ENCODE measurements around the gene ZC3H12C. TPM values are rescaled to one million over a fixed set of nuclear protein-coding genes. Genes with fewer than 3 reads are reported as not detected.

The ZC3H12C gene
- total RNA-seq, 1 experiment from 2014 or later, result not detected

DNA sequence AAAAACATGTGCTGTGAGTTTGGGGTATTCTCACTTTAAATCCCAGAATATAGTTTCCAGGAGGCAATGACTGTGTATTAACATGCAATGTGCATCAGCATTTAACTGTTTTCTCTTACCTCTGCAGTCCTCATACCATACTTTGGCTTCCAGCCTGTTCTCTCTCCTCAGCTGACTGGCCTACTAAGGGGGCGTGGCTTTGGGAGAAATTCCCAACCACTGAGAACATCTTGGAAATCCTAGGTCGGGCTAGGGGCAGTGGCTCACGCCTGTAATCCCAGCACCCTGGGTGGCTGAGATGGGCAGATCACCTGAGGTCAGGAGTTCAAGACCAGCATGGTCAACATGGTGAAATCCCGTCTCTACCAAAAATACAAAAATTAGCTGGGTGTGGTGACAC lies 13.5 kb upstream of the ZC3H12C start:
- Histone ChIP-seq H2AFZ (ENCODE audit: low read length) (no peak overlapping the region), H3K4me1 (ENCODE audit: low read length) (no peaks in the 10 kb centered on the region), H3K4me2 (ENCODE audit: low read depth, low read length, poor library complexity, severe bottlenecking) (no peak overlapping the region), H3K9me2 (replicated peaks; ENCODE audit: insufficient read depth, low read length) (no peaks in the 10 kb centered on the region), H3K27me3 (ENCODE audit: low read length) (0 out of 2 replicates have a peak, but pooled peaks cover 10% of the 10 kb centered on the region), H3K79me2 (ENCODE audit: low read length) (no peaks in the 10 kb centered on the region), H3K9ac (ENCODE audit: low read length) (no peak overlapping the region), H4K20me1 (ENCODE audit: insufficient read depth, low read depth, low read length) (no peaks in the 10 kb centered on the region), H3K27ac (ENCODE audit: low read length) (no peak overlapping the region), H3K4me3 (ENCODE audit: low read length) (no peak overlapping the region), H3K9me3 (ENCODE audit: low read length) (0 out of 2 replicates have a peak, but pooled peaks cover 4% of the 10 kb centered on the region), H3K36me3 (ENCODE audit: insufficient read depth, low read length) (no peaks in the 10 kb centered on the region)
- no peak for DNase-seq

DNA sequence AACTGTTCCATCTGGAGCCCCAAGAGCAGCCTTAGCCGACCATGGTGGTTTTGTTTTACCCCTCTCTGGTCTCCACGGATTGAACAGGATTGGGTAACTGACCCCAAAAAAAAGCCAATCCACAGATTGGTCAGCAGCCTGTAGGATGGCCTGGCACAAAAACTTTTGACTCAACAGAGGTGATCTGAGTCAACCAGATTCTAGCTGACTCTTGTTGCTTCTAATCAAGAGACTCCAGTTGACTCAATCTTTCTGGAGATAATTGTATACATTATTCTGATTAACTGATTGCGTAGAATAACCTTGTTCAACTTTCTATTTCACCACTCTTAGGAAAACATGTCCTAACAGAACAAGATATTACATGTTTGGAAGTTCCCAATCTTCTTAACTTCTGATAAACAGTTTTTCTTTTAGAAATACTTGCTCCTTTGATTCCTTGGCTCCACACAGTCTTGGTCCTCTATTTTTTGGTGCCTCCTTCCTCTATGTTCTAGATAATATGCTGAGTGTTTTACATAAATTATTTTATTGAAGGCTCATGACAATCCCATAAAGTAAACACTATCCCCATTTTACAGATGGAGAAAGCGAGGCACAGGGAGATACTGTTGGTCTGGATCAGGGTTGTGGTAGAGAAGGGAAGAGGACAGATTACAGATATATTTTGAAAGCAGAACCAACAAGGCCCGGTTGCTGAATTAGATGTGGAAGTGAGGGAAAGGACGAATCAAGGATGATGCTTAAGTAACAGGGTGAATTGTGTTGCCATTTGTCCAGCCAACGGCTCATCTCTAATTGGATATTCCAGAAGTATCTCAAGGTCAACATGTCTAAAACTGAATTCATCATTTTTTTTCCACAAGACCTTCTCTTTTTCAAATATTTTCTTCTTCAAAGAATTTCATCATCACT lies 11.5 kb upstream of the ZC3H12C start:
- 0 out of 2 replicates have a peak, but pooled peaks cover 10% of the 10 kb centered on the region for H3K27me3 ChIP-seq (ENCODE audit: low read length)
- H3K36me3 ChIP-seq (ENCODE audit: insufficient read depth, low read length), result no peaks in the 10 kb centered on the region
- no peak overlapping the region for H3K9ac ChIP-seq (ENCODE audit: low read length)
- no peaks in the 10 kb centered on the region for H4K20me1 ChIP-seq (ENCODE audit: insufficient read depth, low read depth, low read length)
- H3K4me2 ChIP-seq (ENCODE audit: low read depth, low read length, poor library complexity, severe bottlenecking), result no peak overlapping the region
- 0 out of 2 replicates have a peak, but pooled peaks cover 4% of the 10 kb centered on the region for H3K9me3 ChIP-seq (ENCODE audit: low read length)
- no peak overlapping the region for H3K27ac ChIP-seq (ENCODE audit: low read length)
- H3K9me2 ChIP-seq (replicated peaks; ENCODE audit: insufficient read depth, low read length), result no peaks in the 10 kb centered on the region
- no peak overlapping the region for H3K4me3 ChIP-seq (ENCODE audit: low read length)
- H3K4me1 ChIP-seq (ENCODE audit: low read length), result no peaks in the 10 kb centered on the region
- no peak overlapping the region for H2AFZ ChIP-seq (ENCODE audit: low read length)
- no peaks in the 10 kb centered on the region for H3K79me2 ChIP-seq (ENCODE audit: low read length)
- DNase-seq, result no peak

DNA sequence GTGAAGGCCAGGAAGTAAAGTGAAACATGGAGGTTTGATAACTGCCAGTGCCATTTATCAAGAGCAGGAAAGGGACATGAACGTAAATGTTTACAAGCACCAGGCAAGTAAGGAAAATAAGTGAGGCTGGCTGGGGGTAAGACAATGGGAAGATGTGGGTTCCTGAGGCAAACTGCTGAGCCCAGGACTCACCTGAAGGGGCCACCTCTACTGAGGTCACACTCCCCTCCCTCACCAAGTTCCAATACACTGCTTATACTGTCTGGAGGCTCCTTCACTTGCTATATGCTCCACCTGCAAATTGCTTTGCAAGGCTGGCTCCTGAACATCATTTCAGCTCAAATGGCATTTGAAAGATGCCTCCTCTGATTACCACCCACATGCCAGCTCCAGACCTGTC lies 10.3 kb upstream of the ZC3H12C start:
- 0 out of 2 replicates have a peak, but pooled peaks cover 10% of the 10 kb centered on the region for H3K27me3 ChIP-seq (ENCODE audit: low read length)
- H3K9ac ChIP-seq (ENCODE audit: low read length), result no peak overlapping the region
- H3K36me3 ChIP-seq (ENCODE audit: insufficient read depth, low read length), result no peaks in the 10 kb centered on the region
- no peak overlapping the region for H3K4me3 ChIP-seq (ENCODE audit: low read length)
- H4K20me1 ChIP-seq (ENCODE audit: insufficient read depth, low read depth, low read length), result no peaks in the 10 kb centered on the region
- H3K27ac ChIP-seq (ENCODE audit: low read length), result no peak overlapping the region
- 0 out of 2 replicates have a peak, but pooled peaks cover 4% of the 10 kb centered on the region for H3K9me3 ChIP-seq (ENCODE audit: low read length)
- no peaks in the 10 kb centered on the region for H3K4me1 ChIP-seq (ENCODE audit: low read length)
- H2AFZ ChIP-seq (ENCODE audit: low read length), result no peak overlapping the region
- H3K9me2 ChIP-seq (replicated peaks; ENCODE audit: insufficient read depth, low read length), result no peaks in the 10 kb centered on the region
- no peak overlapping the region for H3K4me2 ChIP-seq (ENCODE audit: low read depth, low read length, poor library complexity, severe bottlenecking)
- DNase-seq, result no peak
- H3K79me2 ChIP-seq (ENCODE audit: low read length), result no peaks in the 10 kb centered on the region

DNA sequence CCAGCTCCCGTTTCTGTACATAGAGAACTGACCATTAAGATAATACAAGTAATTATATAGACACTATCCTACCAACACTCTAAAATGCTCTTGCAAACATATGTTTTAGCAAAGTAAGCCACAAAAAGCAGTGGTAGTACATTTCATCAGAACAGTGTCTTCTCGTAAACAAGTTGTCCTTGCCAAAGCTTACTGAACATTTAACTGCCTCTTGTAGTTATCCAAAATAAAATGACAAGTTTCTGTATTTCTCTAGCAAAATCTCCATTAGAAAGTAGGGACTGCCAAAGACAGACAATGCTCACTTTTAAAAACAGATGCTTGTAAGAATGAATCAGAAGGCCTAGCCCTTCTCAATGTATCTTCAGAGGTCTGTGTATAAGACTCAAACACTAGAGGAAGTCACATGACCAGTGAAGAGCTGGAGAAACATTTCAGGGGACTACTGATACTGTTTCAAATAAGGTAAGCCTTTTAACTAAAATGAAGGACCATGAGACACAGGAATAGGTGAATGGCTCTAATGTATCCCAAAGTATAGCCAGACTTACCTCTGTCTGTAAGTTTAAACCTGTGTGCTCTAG lies 7.8 kb upstream of the ZC3H12C start:
- Histone ChIP-seq H3K9me2 (replicated peaks; ENCODE audit: insufficient read depth, low read length) (no peaks in the 10 kb centered on the region), H3K9me3 (ENCODE audit: low read length) (no peaks in the 10 kb centered on the region), H3K4me1 (ENCODE audit: low read length) (no peaks in the 10 kb centered on the region), H3K4me2 (ENCODE audit: low read depth, low read length, poor library complexity, severe bottlenecking) (no peak overlapping the region), H3K9ac (ENCODE audit: low read length) (no peak overlapping the region), H3K27ac (ENCODE audit: low read length) (no peak overlapping the region), H3K4me3 (ENCODE audit: low read length) (no peak overlapping the region), H3K79me2 (ENCODE audit: low read length) (no peaks in the 10 kb centered on the region), H2AFZ (ENCODE audit: low read length) (no peak overlapping the region), H3K36me3 (ENCODE audit: insufficient read depth, low read length) (no peaks in the 10 kb centered on the region), H4K20me1 (ENCODE audit: insufficient read depth, low read depth, low read length) (no peaks in the 10 kb centered on the region), H3K27me3 (ENCODE audit: low read length) (0 out of 2 replicates have a peak, but pooled peaks cover 10% of the 10 kb centered on the region)
- no peak for DNase-seq

DNA sequence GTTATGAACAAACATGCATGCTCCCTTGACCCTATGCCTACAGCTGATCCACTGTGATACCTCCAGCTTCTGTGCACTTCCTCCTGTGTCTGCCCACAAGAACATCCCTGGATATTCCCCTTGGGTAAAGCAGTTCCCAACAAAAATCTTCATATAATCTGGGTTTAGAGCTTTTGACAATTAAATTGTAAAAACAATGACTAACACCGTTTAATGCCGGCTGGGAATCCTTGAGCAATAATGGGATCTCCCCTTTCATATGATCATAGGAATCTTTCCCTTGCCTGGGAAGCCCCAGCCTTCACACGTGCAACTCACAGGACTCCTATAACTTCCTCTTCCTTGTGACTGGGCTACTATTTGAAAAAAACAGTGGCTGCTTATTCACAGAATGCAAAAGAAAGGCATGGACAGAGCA lies 6.3 kb upstream of the ZC3H12C start:
- no peak overlapping the region for H3K9ac ChIP-seq (ENCODE audit: low read length)
- no peak for DNase-seq
- H3K9me3 ChIP-seq (ENCODE audit: low read length), result no peaks in the 10 kb centered on the region
- H3K9me2 ChIP-seq (replicated peaks; ENCODE audit: insufficient read depth, low read length), result no peaks in the 10 kb centered on the region
- no peak overlapping the region for H3K4me2 ChIP-seq (ENCODE audit: low read depth, low read length, poor library complexity, severe bottlenecking)
- 0 out of 2 replicates have a peak, but pooled peaks cover 4% of the 10 kb centered on the region for H3K27me3 ChIP-seq (ENCODE audit: low read length)
- H3K36me3 ChIP-seq (ENCODE audit: insufficient read depth, low read length), result no peaks in the 10 kb centered on the region
- no peak overlapping the region for H2AFZ ChIP-seq (ENCODE audit: low read length)
- H4K20me1 ChIP-seq (ENCODE audit: insufficient read depth, low read depth, low read length), result no peaks in the 10 kb centered on the region
- no peaks in the 10 kb centered on the region for H3K4me1 ChIP-seq (ENCODE audit: low read length)
- no peak overlapping the region for H3K27ac ChIP-seq (ENCODE audit: low read length)
- no peaks in the 10 kb centered on the region for H3K79me2 ChIP-seq (ENCODE audit: low read length)
- no peak overlapping the region for H3K4me3 ChIP-seq (ENCODE audit: low read length)

DNA sequence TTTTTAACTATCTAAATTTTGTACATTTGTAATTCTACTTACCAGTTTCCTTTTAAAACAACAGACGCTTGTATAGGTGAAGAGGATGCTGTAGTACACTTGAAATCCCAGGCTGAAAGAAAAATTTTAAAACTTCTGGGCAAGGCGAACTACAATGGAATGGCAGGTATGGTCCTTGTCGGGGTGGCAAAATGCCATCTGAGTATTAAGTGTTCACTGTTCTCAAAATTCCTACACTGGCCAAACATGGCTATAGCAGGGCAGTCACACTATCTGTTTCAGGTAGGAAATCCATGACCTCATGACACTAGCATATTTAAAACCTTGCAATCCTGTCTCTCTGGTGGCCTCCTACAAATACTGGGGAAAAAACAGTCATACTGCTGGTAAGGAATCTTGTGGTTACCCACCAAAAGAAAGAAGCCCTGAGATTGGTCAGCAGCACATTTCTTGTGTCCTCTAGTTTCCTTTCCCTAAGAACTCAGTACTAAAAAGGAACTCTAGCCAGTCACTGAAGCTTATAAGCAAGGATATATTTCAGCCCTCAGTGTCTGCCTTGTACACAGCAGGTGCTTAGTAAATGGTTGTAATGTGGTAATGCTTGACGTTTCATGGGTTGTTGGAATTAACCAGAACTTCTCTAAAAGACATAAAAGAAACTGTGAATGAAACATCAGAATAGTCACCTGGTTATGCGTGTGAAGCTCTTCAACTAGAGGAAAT lies 5.2 kb upstream of the ZC3H12C start:
- Histone ChIP-seq H3K9me2 (replicated peaks; ENCODE audit: insufficient read depth, low read length) (no peaks in the 10 kb centered on the region), H2AFZ (ENCODE audit: low read length) (no peak overlapping the region), H3K27ac (ENCODE audit: low read length) (no peak overlapping the region), H3K4me2 (ENCODE audit: low read depth, low read length, poor library complexity, severe bottlenecking) (no peak overlapping the region), H3K27me3 (ENCODE audit: low read length) (0 out of 2 replicates have a peak, but pooled peaks cover 4% of the 10 kb centered on the region), H3K9ac (ENCODE audit: low read length) (no peak overlapping the region), H4K20me1 (ENCODE audit: insufficient read depth, low read depth, low read length) (no peaks in the 10 kb centered on the region), H3K9me3 (ENCODE audit: low read length) (no peaks in the 10 kb centered on the region), H3K36me3 (ENCODE audit: insufficient read depth, low read length) (no peaks in the 10 kb centered on the region), H3K4me1 (ENCODE audit: low read length) (no peaks in the 10 kb centered on the region), H3K4me3 (ENCODE audit: low read length) (no peak overlapping the region), H3K79me2 (ENCODE audit: low read length) (no peaks in the 10 kb centered on the region)
- no peak for DNase-seq

DNA sequence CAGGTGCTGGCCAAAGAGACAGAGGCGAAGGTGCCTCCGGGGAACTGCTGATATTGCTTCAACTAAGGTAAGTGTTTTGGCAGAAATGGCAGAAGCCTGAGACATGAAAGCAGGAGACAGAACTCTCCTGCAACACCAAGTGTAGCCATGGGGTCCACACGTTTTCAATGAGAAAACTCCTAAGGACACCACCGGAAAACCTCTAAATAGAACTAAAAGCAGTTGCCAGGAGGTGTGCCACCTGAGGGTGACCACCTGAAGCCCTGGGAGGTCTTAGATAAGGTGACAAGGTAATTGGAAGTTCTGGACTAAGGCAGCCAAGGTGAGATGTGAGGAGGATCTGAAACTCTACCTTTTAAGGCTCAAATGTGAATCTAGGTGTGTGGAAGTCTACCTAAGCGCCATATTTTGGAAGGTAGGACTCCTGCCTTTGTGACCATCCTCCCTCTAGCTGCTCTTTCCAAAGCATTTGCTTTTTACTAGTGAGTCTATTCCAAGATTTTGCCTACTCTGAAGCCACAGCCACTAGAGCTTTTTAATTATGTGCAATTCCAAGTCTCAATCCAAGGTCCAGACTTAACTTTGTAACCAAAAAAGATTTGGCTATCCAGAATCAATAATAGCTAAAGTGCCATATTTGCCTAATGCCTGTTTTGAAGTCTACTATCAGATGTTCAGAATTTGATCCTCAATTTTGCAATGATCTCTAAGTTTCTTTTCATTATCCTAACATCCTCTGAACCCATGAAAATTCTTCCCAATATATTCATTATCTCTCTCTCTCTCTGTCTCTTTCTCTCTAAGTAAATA lies 4.5 kb upstream of the ZC3H12C start:
- H2AFZ ChIP-seq (ENCODE audit: low read length), result no peak overlapping the region
- no peak overlapping the region for H3K4me2 ChIP-seq (ENCODE audit: low read depth, low read length, poor library complexity, severe bottlenecking)
- H3K27me3 ChIP-seq (ENCODE audit: low read length), result no peaks in the 10 kb centered on the region
- no peaks in the 10 kb centered on the region for H4K20me1 ChIP-seq (ENCODE audit: insufficient read depth, low read depth, low read length)
- no peak overlapping the region for H3K9ac ChIP-seq (ENCODE audit: low read length)
- no peak overlapping the region for H3K27ac ChIP-seq (ENCODE audit: low read length)
- no peak overlapping the region for H3K4me3 ChIP-seq (ENCODE audit: low read length)
- no peaks in the 10 kb centered on the region for H3K9me3 ChIP-seq (ENCODE audit: low read length)
- no peaks in the 10 kb centered on the region for H3K9me2 ChIP-seq (replicated peaks; ENCODE audit: insufficient read depth, low read length)
- H3K79me2 ChIP-seq (ENCODE audit: low read length), result no peaks in the 10 kb centered on the region
- DNase-seq, result no peak
- no peaks in the 10 kb centered on the region for H3K36me3 ChIP-seq (ENCODE audit: insufficient read depth, low read length)
- no peaks in the 10 kb centered on the region for H3K4me1 ChIP-seq (ENCODE audit: low read length)

Measured in Karpas-422 (cell line).